ENCODE measurements around the gene SPAG5. TPM values are rescaled to one million over a fixed set of nuclear protein-coding genes. Genes with fewer than 3 reads are reported as not detected.

Gene SPAG5
- total RNA-seq, 4 donors from 2014 or later: 1.1 to 9.0 (median 4.7) TPM

- TF ChIP-seq CTCF (IDR thresholded peaks at IDR 0.05; ENCODE audit: low read depth): no peak
Measured at GRCh38 chr17:28528327-28529012, 70.4 kb downstream of the SPAG5 start.

GRCh38 chr17:28527859-28528258 lies 71.0 kb downstream of the SPAG5 start:
- no peak for TF ChIP-seq CTCF (IDR thresholded peaks at IDR 0.05; ENCODE audit: low read depth)

Other genes starting within 250 kb of the SPAG5 start
- 100 to 1,000 TPM in 1 of 4 donors, 10 to 100 TPM in 3; 56.6 to 103 (median 69.3) TPM for gene POLDIP2, start 241.5 kb downstream of the SPAG5 start, total RNA-seq
- not detected for gene SEBOX, start 233.8 kb downstream of the SPAG5 start, total RNA-seq
- gene VTN, start 228.7 kb downstream of the SPAG5 start, total RNA-seq: 1 to 10 TPM in 1 of 4 donors, under 1 TPM in 1, not detected in 2; 0.85 to 2.6 TPM
- 1 to 10 TPM; 3.8 to 7.7 (median 5.9) TPM for gene SARM1, start 227.3 kb downstream of the SPAG5 start, total RNA-seq
- 10 to 100 TPM in 3 of 4 donors, 1 to 10 TPM in 1; 7.3 to 16.3 (median 13.1) TPM for gene SLC46A1, start 192.8 kb downstream of the SPAG5 start, total RNA-seq
- gene SLC13A2, start 125.4 kb downstream of the SPAG5 start, total RNA-seq: not detected
- not detected for gene FOXN1, start 92.7 kb downstream of the SPAG5 start, total RNA-seq
- gene UNC119, start 46.4 kb downstream of the SPAG5 start, total RNA-seq: 10 to 100 TPM; 15.7 to 26.5 (median 20.8) TPM
- gene PIGS, start 27.5 kb downstream of the SPAG5 start, total RNA-seq: 10 to 100 TPM; 34.9 to 86.7 (median 46.9) TPM
- 100 to 1,000 TPM in 2 of 4 donors, 10 to 100 TPM in 2; 29.4 to 355 (median 71.1) TPM for gene ALDOC, start 22.1 kb downstream of the SPAG5 start, total RNA-seq
- 10 to 100 TPM in 2 of 4 donors, 1 to 10 TPM in 2; 6.4 to 12.3 (median 9.7) TPM for gene RSKR, start 15.2 kb upstream of the SPAG5 start, total RNA-seq
- 100 to 1,000 TPM in 2 of 4 donors, 10 to 100 TPM in 2; 90.7 to 148 (median 116) TPM for gene BLTP2, start 46.1 kb upstream of the SPAG5 start, total RNA-seq
- 10 to 100 TPM; 37.4 to 43.7 (median 39.1) TPM for gene SDF2, start 62.9 kb upstream of the SPAG5 start, total RNA-seq
- gene SUPT6H, start 63.2 kb upstream of the SPAG5 start, total RNA-seq: 10 to 100 TPM; 52.2 to 69.5 (median 61.4) TPM
- 1 to 10 TPM in 3 of 4 donors, not detected in 1; 2.0 to 8.5 (median 2.4) TPM for gene PROCA1, start 112.9 kb upstream of the SPAG5 start, total RNA-seq
- gene RAB34, start 118.8 kb upstream of the SPAG5 start, total RNA-seq: 100 to 1,000 TPM in 1 of 4 donors, 10 to 100 TPM in 3; 43.0 to 133 (median 98.7) TPM
- 100 to 1,000 TPM; 468 to 848 (median 543) TPM for gene RPL23A, start 121.0 kb upstream of the SPAG5 start, total RNA-seq
- gene TLCD1, start 127.2 kb upstream of the SPAG5 start, total RNA-seq: 1 to 10 TPM in 3 of 4 donors, not detected in 1; 1.5 to 2.5 (median 1.6) TPM
- gene NEK8, start 129.8 kb upstream of the SPAG5 start, total RNA-seq: 1 to 10 TPM; 2.2 to 4.5 (median 2.9) TPM
- 1 to 10 TPM; 2.5 to 8.3 (median 5.2) TPM for gene TRAF4, start 145.0 kb upstream of the SPAG5 start, total RNA-seq
- 10 to 100 TPM in 2 of 4 donors, 1 to 10 TPM in 2; 6.6 to 30.0 (median 12.1) TPM for gene FAM222B, start 243.8 kb upstream of the SPAG5 start, total RNA-seq